A673 (cell line): ENCODE measurements around the gene COL4A3. TPM values are rescaled to one million over a fixed set of nuclear protein-coding genes. Genes with fewer than 3 reads are reported as not detected.

Source experiments
- BruUV-seq: library from RNA; stranded (reverse); fragments of 400-500 nt; replicated peaks from 2 replicates; lab custom pipeline; 2021; lab: Mats Ljungman, UMichigan
- CTCF ChIA-PET: fragments of 300-600 bp; sonication (Branson Sonifier 250); formaldehyde crosslinking; loops from one replicate; lab custom pipeline; 2022; ENCODE audit warnings: antibody characterized with exemption; lab: Charles Lee
- POLR2A ChIA-PET: fragments of 300-600 bp; sonication (Branson Sonifier 250); formaldehyde crosslinking; loops from one replicate; lab custom pipeline; 2022; ENCODE audit warnings: antibody characterized with exemption; ENCODE audit not compliant: low non-redundant PET; lab: Charles Lee
- DNase-seq: peaks from one replicate; pipeline ENCODE4 v3.0.0-alpha.2; 2015; ENCODE audit warnings: low spot score
- H3K27ac ChIP-seq: fragments of 200-600 bp; sonication (generic); 2 replicates; pipeline ENCODE4 v1.5.1; 2016; ENCODE audit warnings: mixed run types, low read depth, mild to moderate bottlenecking, mixed read lengths, antibody characterized with exemption, low read length; ENCODE audit not compliant: poor library complexity, severe bottlenecking
- H3K27me3 ChIP-seq: fragments of 200-600 bp; sonication (generic); replicated peaks from 2 replicates; pipeline ENCODE4 v1.6.1; 2017; ENCODE audit warnings: mixed run types, low read depth, mild to moderate bottlenecking, mixed read lengths, antibody characterized with exemption, low read length; ENCODE audit not compliant: insufficient read depth, poor library complexity
- H3K36me3 ChIP-seq: fragments of 200-600 bp; sonication (generic); 2 replicates; pipeline ENCODE4 v1.6.1; 2016; ENCODE audit warnings: mixed run types, mild to moderate bottlenecking, mixed read lengths, antibody characterized with exemption, low read length; ENCODE audit not compliant: insufficient read depth, poor library complexity, severe bottlenecking
- H3K4me1 ChIP-seq: fragments of 200-600 bp; sonication (generic); 2 replicates; pipeline ENCODE4 v1.6.1; 2017; ENCODE audit warnings: mixed run types, mild to moderate bottlenecking, mixed read lengths, antibody characterized with exemption, low read length; ENCODE audit not compliant: insufficient read depth, poor library complexity, severe bottlenecking
- H3K4me3 ChIP-seq: fragments of 200-600 bp; sonication (generic); 2 replicates; pipeline ENCODE4 v1.5.1; 2016; ENCODE audit warnings: low read depth, mixed run types, mild to moderate bottlenecking, mixed read lengths, low read length; ENCODE audit not compliant: poor library complexity, severe bottlenecking
- H3K9me3 ChIP-seq: fragments of 200-600 bp; sonication (generic); 2 replicates; pipeline ENCODE4 v1.6.1; 2016; ENCODE audit warnings: mixed run types, low read depth, mild to moderate bottlenecking, mixed read lengths, antibody characterized with exemption, low read length; ENCODE audit not compliant: poor library complexity, severe bottlenecking
- CTCF ChIP-seq: fragments of 300-800, 200-600 bp; sonication (generic); conservative IDR thresholded peaks from 2 replicates; pipeline ENCODE4 v1.5.1; 2017; ENCODE audit warnings: low read depth, mild to moderate bottlenecking, antibody characterized with exemption, low read length, moderate library complexity, mixed read lengths
- EZH2 ChIP-seq: fragments of 200-600 bp; sonication (generic); IDR thresholded peaks from 2 replicates; pipeline ENCODE4 v1.6.1; 2017; ENCODE audit warnings: borderline replicate concordance, low read depth, mild to moderate bottlenecking, mixed read lengths, antibody characterized with exemption, low read length; ENCODE audit not compliant: poor library complexity, severe bottlenecking
- intact Hi-C: fragments of 100-400 bp; cut with micrococcal nuclease; formaldehyde crosslinking; loops from one replicate; pipeline ENCODE4 v1.10.0; 2022; ENCODE audit not compliant: unreplicated experiment
- total RNA-seq: library from RNA; stranded (reverse); gene quantifications from 2 replicates; pipeline ENCODE4 v1.2.3, GENCODE V29; 2021

COL4A3 gene
- total RNA-seq, 1 experiment from 2014 or later = not detected

- CTCF ChIA-PET = no interaction called here
- BruUV-seq = no TSS peak
- POLR2A ChIA-PET = no interaction called here
- TF ChIP-seq CTCF (no peak), EZH2 (no peak)
- DNase-seq = no peak
- intact Hi-C loops = no loop called here
- no peaks in the 10 kb centered on the region for H3K4me1 ChIP-seq
- H3K36me3 ChIP-seq = no peaks in the 10 kb centered on the region
- no peak overlapping the region for H3K27ac ChIP-seq
- H3K27me3 ChIP-seq = no peaks in the 10 kb centered on the region
- no peaks in the 10 kb centered on the region for H3K9me3 ChIP-seq
- H3K4me3 ChIP-seq = no peak overlapping the region
Measured at GRCh38 chr2:227182765-227183164, 18.3 kb downstream of the COL4A3 start.

DNA sequence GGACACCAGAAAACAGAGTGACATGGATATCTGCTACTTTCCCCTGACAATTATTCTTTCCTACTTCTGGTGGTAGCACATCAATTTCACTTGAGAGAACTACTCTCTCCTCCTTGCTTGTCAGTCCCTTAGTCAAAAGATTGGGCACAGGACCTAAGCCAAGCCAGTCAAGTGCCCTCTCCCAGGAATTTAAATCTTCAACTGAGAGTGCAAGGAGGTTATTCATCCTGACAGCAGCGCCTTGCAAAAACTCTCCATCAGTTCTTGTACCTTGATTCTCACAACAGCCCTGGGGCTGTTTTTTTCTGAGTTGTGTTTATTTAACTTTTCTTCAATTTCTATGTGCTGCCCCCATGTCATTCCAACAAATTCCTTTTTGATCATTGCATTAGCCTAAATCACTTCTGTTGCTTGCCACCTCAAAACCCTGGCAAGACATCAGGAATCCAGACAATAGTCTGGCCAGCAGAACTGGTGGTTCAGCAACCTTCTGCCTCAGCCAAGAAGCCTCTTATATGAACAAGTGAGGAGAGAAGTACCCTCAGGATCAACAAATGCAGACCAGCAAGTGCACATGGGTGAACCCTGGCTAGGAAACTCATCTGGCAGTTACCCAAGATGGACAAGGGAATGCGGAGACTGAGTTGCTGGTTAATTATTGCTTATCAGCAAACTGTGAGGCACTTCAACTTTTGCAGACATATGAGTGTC, 19.4 kb downstream of the COL4A3 start:
- intact Hi-C loops = no loop called here
- Histone ChIP-seq H3K27me3 (no peaks in the 10 kb centered on the region), H3K9me3 (no peaks in the 10 kb centered on the region), H3K27ac (no peak overlapping the region), H3K4me3 (no peak overlapping the region), H3K4me1 (no peaks in the 10 kb centered on the region), H3K36me3 (no peaks in the 10 kb centered on the region)
- TF ChIP-seq EZH2 = no peak
- TF ChIP-seq CTCF = no peak
- no peak for DNase-seq
- BruUV-seq = no TSS peak
- CTCF ChIA-PET = no interaction called here
- POLR2A ChIA-PET = no interaction called here

- no peak for DNase-seq
- Histone ChIP-seq H3K27me3 (no peaks in the 10 kb centered on the region), H3K36me3 (no peaks in the 10 kb centered on the region), H3K27ac (no peak overlapping the region), H3K9me3 (no peaks in the 10 kb centered on the region), H3K4me1 (no peaks in the 10 kb centered on the region), H3K4me3 (no peak overlapping the region)
- intact Hi-C loops = no loop called here
- TF ChIP-seq EZH2 (no peak), CTCF (no peak)
- ChIA-PET POLR2A (no interaction called here), CTCF (no interaction called here)
- no TSS peak for BruUV-seq
Measured at GRCh38 chr2:227185615-227186232, 21.3 kb downstream of the COL4A3 start.
